WTC11 (cell line): Measurements from ENCODE around the gene SIK2. TPM values are rescaled to one million over a fixed set of nuclear protein-coding genes. Genes with fewer than 3 reads are reported as not detected.
A peak's percentile ranks its signal among the peaks of the same experiment; 100 is the strongest.

Source experiments
- ATAC-seq: fragments of 200-7000 bp; cut with Tn5 transposase; 2 replicates; pipeline ENCODE4 v1.10.0; 2021; ENCODE audit warnings: mild to moderate bottlenecking, moderate library complexity
- CTCF ChIA-PET: fragments of 300-600 bp; sonication (Branson Sonifier 250); formaldehyde crosslinking; loops from one replicate; lab custom pipeline; 2021; ENCODE audit warnings: antibody characterized with exemption; lab: Charles Lee
- POLR2A ChIA-PET: fragments of 350-600 bp; sonication (Branson Sonifier 250); formaldehyde crosslinking; loops from one replicate; lab custom pipeline; 2021; ENCODE audit warnings: antibody characterized with exemption; lab: Charles Lee
- DNase-seq: peaks from one replicate; pipeline ENCODE4 v3.0.0; 2021; ENCODE audit warnings: low spot score
- H3K27ac Mint-ChIP-seq: 2 replicates; pipeline ENCODE4 v1.8.0; 2021; ENCODE audit warnings: mixed read lengths
- H3K27me3 Mint-ChIP-seq: 2 replicates; pipeline ENCODE4 v1.8.0; 2021; ENCODE audit warnings: low read depth, mild to moderate bottlenecking, moderate library complexity, mixed read lengths
- H3K36me3 Mint-ChIP-seq: 2 replicates; pipeline ENCODE4 v1.8.0; 2021; ENCODE audit warnings: mixed read lengths
- H3K4me1 Mint-ChIP-seq: 2 replicates; pipeline ENCODE4 v1.8.0; 2022; ENCODE audit warnings: mixed read lengths
- H3K4me3 Mint-ChIP-seq: 2 replicates; pipeline ENCODE4 v1.8.0; 2021; ENCODE audit warnings: mild to moderate bottlenecking, moderate library complexity, mixed read lengths
- H3K9me3 Mint-ChIP-seq: 2 replicates; pipeline ENCODE4 v1.8.0; 2021; ENCODE audit warnings: mixed read lengths
- AFF4 ChIP-seq: sonication (generic); formaldehyde crosslinking; IDR thresholded peaks from 2 replicates; pipeline ENCODE4 v1.8.1; 2023; ENCODE audit warnings: mild to moderate bottlenecking, missing genetic modification reagents, borderline replicate concordance
- ATF3 ChIP-seq: sonication (generic); formaldehyde crosslinking; conservative IDR thresholded peaks from 2 replicates; pipeline ENCODE4 v1.8.1; 2022; ENCODE audit warnings: mild to moderate bottlenecking, missing genetic modification reagents
- CBFB ChIP-seq: sonication (generic); formaldehyde crosslinking; IDR thresholded peaks from 2 replicates; pipeline ENCODE4 v1.8.1; 2022; ENCODE audit warnings: mild to moderate bottlenecking, low read depth, missing genetic modification reagents
- ETV6 ChIP-seq: sonication (generic); formaldehyde crosslinking; IDR thresholded peaks from 2 replicates; pipeline ENCODE4 v1.8.1; 2022; ENCODE audit warnings: mild to moderate bottlenecking, missing genetic modification reagents
- HMGA2 ChIP-seq: fragments of 250-450 bp; sonication (Bioruptor Pico); IDR thresholded peaks from 2 replicates; pipeline ENCODE4 v1.4.0; 2021; ENCODE audit warnings: mild to moderate bottlenecking, moderate library complexity
- IRF1 ChIP-seq: sonication (generic); formaldehyde crosslinking; IDR thresholded peaks from 2 replicates; pipeline ENCODE4 v1.8.0; 2023; ENCODE audit warnings: missing genetic modification reagents
- JAZF1 ChIP-seq: fragments of 250-450 bp; sonication (Bioruptor Pico); IDR thresholded peaks from 2 replicates; pipeline ENCODE4 v1.9.0; 2021; ENCODE audit warnings: moderate library complexity, mild to moderate bottlenecking, inconsistent platforms
- JUN ChIP-seq: sonication (generic); formaldehyde crosslinking; IDR thresholded peaks from 2 replicates; pipeline ENCODE4 v1.8.0; 2023; ENCODE audit warnings: mild to moderate bottlenecking, missing genetic modification reagents
- NFATC4 ChIP-seq: fragments of 250-450 bp; sonication (Bioruptor Pico); IDR thresholded peaks from 2 replicates; pipeline ENCODE4 v1.9.0; 2021; ENCODE audit warnings: mild to moderate bottlenecking
- NR3C1 ChIP-seq: sonication (generic); formaldehyde crosslinking; conservative IDR thresholded peaks from 2 replicates; pipeline ENCODE4 v1.8.1; 2023; ENCODE audit warnings: low read depth, mild to moderate bottlenecking, missing genetic modification reagents
- PREB ChIP-seq: sonication (generic); formaldehyde crosslinking; IDR thresholded peaks from 2 replicates; pipeline ENCODE4 v1.8.1; 2022; ENCODE audit warnings: mild to moderate bottlenecking, missing genetic modification reagents, moderate library complexity, borderline replicate concordance
- RELA ChIP-seq: sonication (generic); formaldehyde crosslinking; IDR thresholded peaks from 2 replicates; pipeline ENCODE4 v1.8.1; 2022; ENCODE audit warnings: missing genetic modification reagents, mild to moderate bottlenecking, borderline replicate concordance
- ZBTB21 ChIP-seq: sonication (generic); formaldehyde crosslinking; IDR thresholded peaks from 2 replicates; pipeline ENCODE4 v1.8.1; 2023; ENCODE audit warnings: mild to moderate bottlenecking, missing genetic modification reagents, borderline replicate concordance
- ZNF138 ChIP-seq: sonication (generic); formaldehyde crosslinking; conservative IDR thresholded peaks from 2 replicates; pipeline ENCODE4 v1.8.1; 2022; ENCODE audit warnings: mild to moderate bottlenecking, moderate library complexity, missing genetic modification reagents
- ZNF219 ChIP-seq: sonication (generic); formaldehyde crosslinking; IDR thresholded peaks from 2 replicates; pipeline ENCODE4 v1.8.0; 2023; ENCODE audit warnings: missing genetic modification reagents, mild to moderate bottlenecking, borderline replicate concordance
- ZNF281 ChIP-seq: sonication (generic); formaldehyde crosslinking; IDR thresholded peaks from 2 replicates; pipeline ENCODE4 v1.8.0; 2023; ENCODE audit warnings: mild to moderate bottlenecking, missing genetic modification reagents
- ZNF317 ChIP-seq: sonication (generic); formaldehyde crosslinking; IDR thresholded peaks from 2 replicates; pipeline ENCODE4 v1.8.1; 2023; ENCODE audit warnings: low read depth, mild to moderate bottlenecking, moderate library complexity, missing genetic modification reagents, borderline replicate concordance
- total RNA-seq: library from RNA; stranded (reverse); gene quantifications from 3 replicates; pipeline ENCODE4 v1.2.3, GENCODE V29; 2021
- TF ChIP-seq, protein P1 (sequence below): fragments of 250-450 bp; sonication (Bioruptor Pico); conservative IDR thresholded peaks from 2 replicates; pipeline ENCODE4 v1.9.0; 2021; ENCODE audit warnings: mild to moderate bottlenecking
- TF ChIP-seq, protein P2 (sequence below): sonication (generic); formaldehyde crosslinking; IDR thresholded peaks from 2 replicates; pipeline ENCODE4 v1.8.1; 2022; ENCODE audit warnings: missing genetic modification reagents, borderline replicate concordance

SIK2 gene
- total RNA-seq, 1 experiment from 2014 or later: 7.2 TPM

- TF ChIP-seq JAZF1 (CRISPR knock-in tag) (no peak), NFATC4 (CRISPR knock-in tag) (no peak), HMGA2 (CRISPR knock-in tag) (no peak), RELA (CRISPR knock-in tag) (no peak), JUN (CRISPR knock-in tag) (no peak), NR3C1 (CRISPR knock-in tag) (no peak), ZNF219 (CRISPR knock-in tag) (no peak), PREB (CRISPR knock-in tag) (no peak), ETV6 (CRISPR knock-in tag) (0 out of 2 replicates have a peak, but pooled peaks have one; percentile 22), AFF4 (CRISPR knock-in tag) (no peak), ZNF317 (CRISPR knock-in tag) (no peak)
- TF ChIP-seq, protein P1, sequence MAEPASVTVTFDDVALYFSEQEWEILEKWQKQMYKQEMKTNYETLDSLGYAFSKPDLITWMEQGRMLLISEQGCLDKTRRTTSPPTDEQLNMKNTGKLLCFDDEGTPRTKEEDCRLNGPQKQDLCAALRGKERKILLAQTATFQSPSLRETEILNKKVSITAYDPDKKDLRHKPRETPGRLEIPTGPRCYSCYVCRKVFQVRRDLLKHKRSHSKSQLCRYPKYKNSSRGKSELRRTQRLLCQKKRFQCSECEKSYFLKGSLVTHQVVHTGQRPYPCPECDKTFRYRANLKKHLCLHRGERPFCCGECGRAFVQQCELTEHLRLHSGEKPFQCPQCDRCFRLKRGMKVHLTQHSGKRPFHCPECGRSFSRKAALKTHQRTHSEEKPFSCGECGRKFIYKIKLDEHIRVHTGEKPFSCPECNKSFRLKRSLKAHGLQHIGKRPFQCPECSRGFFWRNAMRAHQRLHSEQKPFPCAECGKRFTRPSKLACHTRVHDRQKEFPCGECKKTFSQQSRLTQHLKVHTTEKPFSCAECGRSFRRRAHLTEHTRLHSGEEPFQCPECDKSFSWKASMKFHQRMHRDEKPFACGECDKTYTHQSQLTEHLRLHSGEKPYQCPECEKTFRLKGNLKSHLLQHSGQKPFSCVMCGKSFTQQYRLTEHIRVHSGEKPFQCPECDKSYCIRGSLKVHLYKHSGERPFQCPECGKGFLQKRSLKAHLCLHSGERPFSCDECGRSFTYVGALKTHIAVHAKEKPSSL: no peak
- TF ChIP-seq, protein P2, sequence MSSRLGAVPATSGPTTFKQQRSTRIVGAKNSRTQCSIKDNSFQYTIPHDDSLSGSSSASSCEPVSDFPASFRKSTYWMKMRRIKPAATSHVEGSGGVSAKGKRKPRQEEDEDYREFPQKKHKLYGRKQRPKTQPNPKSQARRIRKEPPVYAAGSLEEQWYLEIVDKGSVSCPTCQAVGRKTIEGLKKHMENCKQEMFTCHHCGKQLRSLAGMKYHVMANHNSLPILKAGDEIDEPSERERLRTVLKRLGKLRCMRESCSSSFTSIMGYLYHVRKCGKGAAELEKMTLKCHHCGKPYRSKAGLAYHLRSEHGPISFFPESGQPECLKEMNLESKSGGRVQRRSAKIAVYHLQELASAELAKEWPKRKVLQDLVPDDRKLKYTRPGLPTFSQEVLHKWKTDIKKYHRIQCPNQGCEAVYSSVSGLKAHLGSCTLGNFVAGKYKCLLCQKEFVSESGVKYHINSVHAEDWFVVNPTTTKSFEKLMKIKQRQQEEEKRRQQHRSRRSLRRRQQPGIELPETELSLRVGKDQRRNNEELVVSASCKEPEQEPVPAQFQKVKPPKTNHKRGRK (CRISPR knock-in tag): no peak
These were observed at the start of gene SIK2 (continued) for GRCh38 chr11:111601979-111602864.

DNA sequence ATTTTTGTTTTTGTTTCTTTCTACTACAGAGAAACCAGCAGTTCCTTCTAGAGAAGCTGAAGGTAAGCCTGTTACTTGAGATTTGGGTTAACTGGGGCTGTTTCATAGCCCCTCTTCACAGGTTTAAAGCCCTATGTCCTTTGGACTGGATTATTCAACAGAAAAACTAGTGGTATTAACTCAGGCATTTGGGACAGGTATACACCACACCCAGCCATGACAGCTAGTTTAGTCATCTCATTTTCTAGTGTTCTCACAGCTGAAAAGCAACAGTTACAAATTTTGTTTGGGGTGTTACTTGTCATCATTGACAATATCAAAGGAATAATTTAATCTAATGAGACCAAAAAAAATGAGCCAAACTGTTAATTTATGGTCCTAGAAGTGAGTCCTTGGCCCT is 47.7 kb upstream of the SIK2 start:
- Mint-ChIP-seq H3K9me3 (peaks cover 26% of the 10 kb centered on the region), H3K4me3 (no peak overlapping the region), H3K36me3 (peaks cover 25% of the 10 kb centered on the region), H3K27ac (no peak overlapping the region), H3K27me3 (peaks cover 6% of the 10 kb centered on the region; the same call in 1 of the 2 replicates), H3K4me1 (peaks cover 11% of the 10 kb centered on the region)
- POLR2A ChIA-PET: no interaction called here
- CTCF ChIA-PET: interaction anchor here (1.0 kb wide), 1 partner anchor 125 kb away, joined by 3 read pairs; no protein-coding TSS in a partner anchor
- DNase-seq: no peak
- ATAC-seq: no peak
- TF ChIP-seq IRF1 (CRISPR knock-in tag) (no peak), CBFB (CRISPR knock-in tag) (no peak), ATF3 (CRISPR knock-in tag) (no peak), ZNF138 (CRISPR knock-in tag) (no peak), ZBTB21 (no peak), ZNF281 (no peak)
